ENCODE results near the gene MUC5AC. TPM values are rescaled to one million over a fixed set of nuclear protein-coding genes. Genes with fewer than 3 reads are reported as not detected.
A peak's percentile ranks its signal among the peaks of the same experiment; 100 is the strongest.

Gene MUC5AC
- total RNA-seq, 4 donors from 2014 or later = not detected

GRCh38 chr11:1116104-1116503 lies 41.6 kb upstream of the MUC5AC start:
- intact Hi-C loops (cut with DNase I; ENCODE audit: low total_unique reads) (no loop called here), in situ Hi-C loops (cut with MboI; ENCODE audit: low pct_ligation_motif_present in 1 of 4, low pct_unique_long_range_greater_than_20kb in 1 of 4, low sequenced_read_pairs in 3 of 4) (no loop called here)
- Histone ChIP-seq H3K4me1 (no peaks in the 10 kb centered on the region), H3K9me3 (no peaks in the 10 kb centered on the region), H3K27me3 (peaks cover 7% of the 10 kb centered on the region), H3K4me3 (no peak overlapping the region), H3K27ac (no peak overlapping the region), H3K36me3 (no peaks in the 10 kb centered on the region)
- no peak for DNase-seq
- no peak for TF ChIP-seq POLR2AphosphoS5 (IDR thresholded peaks at IDR 0.05)
- TF ChIP-seq POLR2A (IDR thresholded peaks at IDR 0.05) = no peak
- no peak for TF ChIP-seq EP300 (IDR thresholded peaks at IDR 0.05; ENCODE audit: low read depth)
- TF ChIP-seq, protein P1, sequence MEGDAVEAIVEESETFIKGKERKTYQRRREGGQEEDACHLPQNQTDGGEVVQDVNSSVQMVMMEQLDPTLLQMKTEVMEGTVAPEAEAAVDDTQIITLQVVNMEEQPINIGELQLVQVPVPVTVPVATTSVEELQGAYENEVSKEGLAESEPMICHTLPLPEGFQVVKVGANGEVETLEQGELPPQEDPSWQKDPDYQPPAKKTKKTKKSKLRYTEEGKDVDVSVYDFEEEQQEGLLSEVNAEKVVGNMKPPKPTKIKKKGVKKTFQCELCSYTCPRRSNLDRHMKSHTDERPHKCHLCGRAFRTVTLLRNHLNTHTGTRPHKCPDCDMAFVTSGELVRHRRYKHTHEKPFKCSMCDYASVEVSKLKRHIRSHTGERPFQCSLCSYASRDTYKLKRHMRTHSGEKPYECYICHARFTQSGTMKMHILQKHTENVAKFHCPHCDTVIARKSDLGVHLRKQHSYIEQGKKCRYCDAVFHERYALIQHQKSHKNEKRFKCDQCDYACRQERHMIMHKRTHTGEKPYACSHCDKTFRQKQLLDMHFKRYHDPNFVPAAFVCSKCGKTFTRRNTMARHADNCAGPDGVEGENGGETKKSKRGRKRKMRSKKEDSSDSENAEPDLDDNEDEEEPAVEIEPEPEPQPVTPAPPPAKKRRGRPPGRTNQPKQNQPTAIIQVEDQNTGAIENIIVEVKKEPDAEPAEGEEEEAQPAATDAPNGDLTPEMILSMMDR (IDR thresholded peaks at IDR 0.05) = no peak
- WGBS, 2 donors (ENCODE audit: low coverage in 1 of 2) = 90% methylated on average over 12 of the region's 12 CpGs; no CpG with 5 or more reads in 1 of the 2 donors

- Histone ChIP-seq H3K36me3 (no peaks in the 10 kb centered on the region), H3K9me3 (no peaks in the 10 kb centered on the region), H3K27ac (no peak overlapping the region), H3K4me3 (no peak overlapping the region), H3K4me1 (no peaks in the 10 kb centered on the region), H3K27me3 (peaks cover 14% of the 10 kb centered on the region)
- DNase-seq = peak; percentile 4
- intact Hi-C loops (cut with DNase I; ENCODE audit: low total_unique reads) = no loop called here
- in situ Hi-C loops (cut with MboI; ENCODE audit: low pct_ligation_motif_present in 1 of 4, low pct_unique_long_range_greater_than_20kb in 1 of 4, low sequenced_read_pairs in 3 of 4) = no loop called here
- WGBS, 2 donors (ENCODE audit: low coverage in 1 of 2) = 73 to 97% methylated on average over 11 to 23 of the region's 23 CpGs
- TF ChIP-seq, protein P1 (IDR thresholded peaks at IDR 0.05) = no peak
- no peak for TF ChIP-seq POLR2AphosphoS5 (IDR thresholded peaks at IDR 0.05)
Measured at GRCh38 chr11:1116666-1117390, 40.9 kb upstream of the MUC5AC start.

DNA sequence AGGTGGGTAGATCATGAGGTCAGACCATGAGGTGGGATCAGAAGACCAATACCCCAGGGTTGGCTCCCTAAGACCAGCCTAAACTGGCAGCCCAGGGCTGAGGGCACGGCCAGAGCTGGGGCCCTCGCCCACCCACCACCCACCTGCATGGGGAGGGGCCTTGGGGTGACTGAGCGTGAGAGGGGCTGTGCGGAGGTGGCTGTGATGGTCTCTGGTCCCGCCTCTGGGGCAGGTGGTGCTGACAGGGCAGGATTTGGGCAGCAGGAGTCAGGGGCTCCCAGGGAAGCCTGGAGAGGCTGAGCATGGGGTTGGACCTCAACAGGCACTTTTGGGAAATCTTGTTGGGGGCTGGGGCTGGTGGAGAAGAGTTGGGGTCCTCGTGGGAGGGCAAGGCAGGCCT lies 39.8 kb upstream of the MUC5AC start:
- no peaks in the 10 kb centered on the region for H3K9me3 ChIP-seq
- intact Hi-C loops (cut with DNase I; ENCODE audit: low total_unique reads) (no loop called here), in situ Hi-C loops (cut with MboI; ENCODE audit: low pct_ligation_motif_present in 1 of 4, low pct_unique_long_range_greater_than_20kb in 1 of 4, low sequenced_read_pairs in 3 of 4) (no loop called here)
- no peak overlapping the region for H3K27ac ChIP-seq
- WGBS, 2 donors (ENCODE audit: low coverage in 1 of 2) = 52% methylated on average over 5 of the region's 6 CpGs; no CpG with 5 or more reads in 1 of the 2 donors
- no peaks in the 10 kb centered on the region for H3K4me1 ChIP-seq
- no peaks in the 10 kb centered on the region for H3K36me3 ChIP-seq
- no peak overlapping the region for H3K4me3 ChIP-seq
- no peak for TF ChIP-seq EP300 (IDR thresholded peaks at IDR 0.05; ENCODE audit: low read depth)
- TF ChIP-seq, protein P1 (IDR thresholded peaks at IDR 0.05) = no peak
- no peak for TF ChIP-seq POLR2AphosphoS5 (IDR thresholded peaks at IDR 0.05)
- TF ChIP-seq POLR2A (IDR thresholded peaks at IDR 0.05) = no peak
- no peak for DNase-seq
- H3K27me3 ChIP-seq = peaks cover 24% of the 10 kb centered on the region

DNA sequence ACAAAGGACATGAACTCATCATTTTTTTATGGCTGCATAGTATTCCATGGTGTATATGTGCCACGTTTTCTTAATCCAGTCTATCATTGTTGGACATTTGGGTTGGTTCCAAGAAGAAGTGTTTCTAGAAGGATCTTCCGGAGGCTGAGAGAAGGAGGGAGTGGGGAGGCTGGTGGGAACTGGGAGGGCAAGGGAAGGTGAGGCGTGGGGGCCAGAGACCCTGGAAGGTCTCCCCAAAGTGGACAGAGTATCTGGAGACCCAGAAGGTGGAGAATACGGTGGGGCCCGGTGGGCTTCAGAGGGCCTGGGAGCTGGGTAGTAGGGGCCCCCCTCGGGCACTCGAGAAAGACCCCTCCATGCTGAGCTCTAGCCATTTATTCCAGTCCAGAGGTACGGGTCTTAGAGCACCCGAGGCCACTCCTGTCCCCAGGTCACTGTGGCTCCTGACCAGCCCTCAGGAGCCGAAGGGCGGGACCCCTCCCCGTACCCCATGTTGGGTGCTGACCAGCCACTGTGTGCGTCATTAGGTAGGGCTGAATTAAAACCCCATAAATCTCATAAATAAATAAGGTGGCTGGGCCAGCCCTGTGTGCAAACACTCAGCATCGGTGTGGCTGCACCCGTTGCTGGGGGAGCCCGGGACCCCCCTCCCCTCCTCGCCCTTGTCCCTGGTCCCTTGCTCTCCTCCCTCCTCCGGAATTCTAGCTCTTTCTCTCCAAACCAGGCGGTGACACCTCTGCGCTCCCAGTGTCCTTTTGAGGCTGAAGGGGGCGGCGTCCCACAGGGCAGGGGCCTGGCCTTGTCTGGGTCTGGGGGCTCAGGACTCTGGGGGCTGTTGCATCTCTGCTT lies 38.8 kb upstream of the MUC5AC start:
- 40 to 65% methylated on average over 2 to 22 of the region's 22 CpGs for WGBS, 2 donors (ENCODE audit: low coverage in 1 of 2)
- no peak overlapping the region for H3K4me3 ChIP-seq
- peaks cover 24% of the 10 kb centered on the region for H3K27me3 ChIP-seq
- in situ Hi-C loops (cut with MboI; ENCODE audit: low pct_ligation_motif_present in 1 of 4, low pct_unique_long_range_greater_than_20kb in 1 of 4, low sequenced_read_pairs in 3 of 4) (no loop called here), intact Hi-C loops (cut with DNase I; ENCODE audit: low total_unique reads) (no loop called here)
- no peaks in the 10 kb centered on the region for H3K4me1 ChIP-seq
- H3K36me3 ChIP-seq = no peaks in the 10 kb centered on the region
- H3K27ac ChIP-seq = no peak overlapping the region
- no peak for TF ChIP-seq POLR2AphosphoS5 (IDR thresholded peaks at IDR 0.05)
- TF ChIP-seq EP300 (IDR thresholded peaks at IDR 0.05; ENCODE audit: low read depth) = no peak
- TF ChIP-seq, protein P1 (IDR thresholded peaks at IDR 0.05) = no peak
- no peak for TF ChIP-seq POLR2A (IDR thresholded peaks at IDR 0.05)
- no peaks in the 10 kb centered on the region for H3K9me3 ChIP-seq
- peak; percentile 3 for DNase-seq

All from transverse colon (tissue), 4 donors.